Lung (tissue), 12 donors: Measurements from ENCODE around the gene CD3D. TPM values are rescaled to one million over a fixed set of nuclear protein-coding genes. Genes with fewer than 3 reads are reported as not detected.

Source experiments
- ATAC-seq: fragments of 200-7000 bp; cut with Tn5 transposase; one replicate; pipeline ENCODE4 v1.9.1; 2020; ENCODE audit warnings: moderate number of reproducible peaks; ENCODE audit not compliant: insufficient read depth, low FRiP score
- DNase-seq, 3 donors: peaks; one replicate each; pipeline ENCODE4 v3.0.0-alpha.2; 2013 to 2017
- H3K27ac ChIP-seq, 2 donors: one replicate each; pipeline ENCODE4 v1.5.1; 2013; ENCODE audit warnings: mild to moderate bottlenecking in 2 of 2, moderate library complexity in 2 of 2, control low read depth in 1 of 2, inconsistent platforms in 1 of 2, low read depth in 1 of 2, low read length in 1 of 2
- H3K27me3 ChIP-seq, 3 donors: one replicate each; pipeline ENCODE4 v1.5.1; 2013; ENCODE audit warnings: low read length in 2 of 3; ENCODE audit not compliant: control insufficient read depth in 3 of 3, insufficient read depth in 3 of 3
- H3K36me3 ChIP-seq, 4 donors: one replicate each; pipeline ENCODE4 v1.5.1; 2013; ENCODE audit warnings: low read length in 4 of 4, mild to moderate bottlenecking in 1 of 4, moderate library complexity in 1 of 4; ENCODE audit not compliant: control insufficient read depth in 4 of 4, insufficient read depth in 4 of 4
- H3K4me1 ChIP-seq, 5 donors: one replicate each; pipeline ENCODE4 v1.5.1; 2013; ENCODE audit warnings: low read length in 5 of 5, mild to moderate bottlenecking in 2 of 5, moderate library complexity in 1 of 5; ENCODE audit not compliant: control insufficient read depth in 5 of 5, insufficient read depth in 5 of 5
- H3K4me3 ChIP-seq: one replicate; pipeline ENCODE4 v1.5.1; 2013; ENCODE audit warnings: mild to moderate bottlenecking, control low read depth, moderate library complexity
- H3K9ac ChIP-seq, 2 donors: one replicate each; pipeline ENCODE4 v1.5.1; 2013; ENCODE audit warnings: low read length in 2 of 2, control low read depth in 1 of 2; ENCODE audit not compliant: insufficient read depth in 1 of 2
- H3K9me3 ChIP-seq, 4 donors: one replicate each; pipeline ENCODE4 v1.5.1; 2013; ENCODE audit warnings: low read length in 3 of 4, mild to moderate bottlenecking in 1 of 4, moderate library complexity in 1 of 4; ENCODE audit not compliant: control insufficient read depth in 4 of 4, insufficient read depth in 3 of 4
- CTCF ChIP-seq: IDR thresholded peaks from 2 replicates; pipeline ENCODE4 v1.5.1; 2012; ENCODE audit warnings: mild to moderate bottlenecking; ENCODE audit errors: control extremely low read depth, extremely low read depth
- WGBS, 2 donors: extraction: QIAGEN DNeasy Blood & Tissue Kit; methylation state at CpG; one replicate each; pipeline ENCODE4 v1.1.7; 2013; 5-methylcytosine and 5-hydroxymethylcytosine counted together
- polyA plus RNA-seq, 2 donors: library from polyadenylated mRNA; stranded (reverse); fragments of 200-250 nt; gene quantifications; one replicate each; pipeline ENCODE4 v1.2.1, GENCODE V29; 2013
- total RNA-seq, 2 donors: library from RNA; depleted of rRNA in 1 of 2; stranded (reverse); fragments of >200 nt in 1 of 2; gene quantifications; one replicate each; pipeline ENCODE4 v1.2.1, GENCODE V29; 2014 to 2021
- donor health status: control.
- donor health status: control.
- donor health status: Bipolar disorder and iron deficiency.
- donor health status: healthy.
- donor health status: DM: yes; HTN: yes; CAD: no.

CD3D gene
- total and polyA plus RNA-seq, 4 donors: 3.8 to 9.9 (median 8.7) TPM

DNA sequence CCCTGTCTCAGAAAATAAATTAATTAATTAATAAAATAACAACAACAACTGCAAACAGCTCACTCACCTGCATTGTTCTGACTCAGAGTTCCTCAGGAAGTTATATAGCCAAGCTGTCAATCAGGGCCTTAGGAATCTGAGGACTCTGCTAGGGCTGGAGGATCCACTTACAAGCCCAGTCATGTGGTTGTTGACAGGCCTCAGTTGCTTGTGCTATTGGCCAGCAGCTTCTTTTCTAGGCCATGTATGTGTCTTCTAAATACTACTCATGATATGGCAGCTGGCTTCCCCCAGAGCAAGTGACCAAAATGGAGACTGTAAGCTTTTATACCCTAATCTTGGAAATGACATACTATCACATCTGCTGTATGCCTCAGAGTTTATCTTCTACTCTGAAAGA, 38.1 kb upstream of the CD3D start:
- no peak for ATAC-seq
- no peak for TF ChIP-seq CTCF

DNA sequence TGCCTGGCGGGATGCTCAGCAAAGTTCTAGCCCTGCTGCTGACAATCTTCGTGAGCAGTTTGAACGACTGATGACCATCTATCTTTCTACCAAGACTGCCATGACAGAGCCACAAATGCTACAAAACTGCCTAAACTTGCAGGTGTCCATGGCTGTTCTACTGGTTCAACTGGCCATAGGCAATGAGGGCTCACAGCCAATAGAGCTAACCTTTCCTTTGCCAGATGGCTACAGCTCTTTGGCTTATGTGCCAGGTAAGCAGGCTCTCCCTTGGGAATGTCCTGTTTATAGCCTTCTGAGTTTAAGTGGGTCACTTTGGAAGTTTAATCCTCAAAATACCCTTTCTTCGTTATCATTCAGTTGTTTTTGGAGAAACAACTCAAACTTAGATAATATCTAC, 37.0 kb upstream of the CD3D start:
- Histone ChIP-seq H3K27ac (no peak overlapping the region), H3K9me3 (no peaks in the 10 kb centered on the region), H3K27me3 (no peaks in the 10 kb centered on the region), H3K9ac (no peak overlapping the region), H3K36me3 (peaks cover 23 to 49% (median 46%) of the 10 kb centered on the region in 4 donors), H3K4me3 (no peak overlapping the region), H3K4me1 (no peaks in the 10 kb centered on the region)
- TF ChIP-seq CTCF: no peak
- 96% methylated on average over 4 of the region's 4 CpGs for WGBS, 2 donors
- no peak for DNase-seq
- ATAC-seq: no peak

More for the DNA sequence above, 38.1 kb upstream of the CD3D start:
- H3K27ac ChIP-seq: no peak overlapping the region
- no peak overlapping the region for H3K9ac ChIP-seq
- peaks cover 25 to 53% (median 48%) of the 10 kb centered on the region in 4 donors for H3K36me3 ChIP-seq
- no peaks in the 10 kb centered on the region for H3K27me3 ChIP-seq
- H3K4me3 ChIP-seq: no peak overlapping the region
- H3K9me3 ChIP-seq: no peaks in the 10 kb centered on the region
- no peak for DNase-seq
- no peaks in the 10 kb centered on the region for H3K4me1 ChIP-seq

DNA sequence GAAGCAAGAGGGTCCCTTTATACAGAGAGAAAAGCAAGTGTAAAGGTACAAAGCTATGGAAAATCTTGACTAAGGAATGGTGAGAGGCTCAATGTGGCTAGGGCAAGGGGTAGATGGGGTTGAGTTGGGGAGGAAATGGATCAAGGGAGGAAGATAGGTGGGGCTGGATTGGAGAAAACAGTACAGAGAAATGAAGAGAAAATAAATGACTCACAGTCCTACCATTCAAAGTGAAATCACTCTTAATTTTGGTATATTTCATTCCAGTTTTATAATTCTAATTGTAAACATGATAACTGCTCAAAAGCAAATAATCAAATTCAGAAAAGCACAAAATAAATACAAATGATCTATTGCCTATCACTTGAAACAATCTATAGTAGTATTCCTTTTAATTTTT, 33.5 kb upstream of the CD3D start:
- H3K27ac ChIP-seq: no peak overlapping the region
- H3K4me1 ChIP-seq: no peaks in the 10 kb centered on the region
- peaks cover 38 to 58% (median 45%) of the 10 kb centered on the region in 4 donors for H3K36me3 ChIP-seq
- no peak for TF ChIP-seq CTCF
- ATAC-seq (no peak), DNase-seq (no peak)
- H3K9me3 ChIP-seq: no peaks in the 10 kb centered on the region
- H3K9ac ChIP-seq: no peak overlapping the region
- no peak overlapping the region for H3K4me3 ChIP-seq
- no peaks in the 10 kb centered on the region for H3K27me3 ChIP-seq

GRCh38 chr11:118374729-118375128, 32.2 kb upstream of the CD3D start:
- H3K9ac ChIP-seq: no peak overlapping the region
- no peaks in the 10 kb centered on the region for H3K4me1 ChIP-seq
- no peaks in the 10 kb centered on the region for H3K27me3 ChIP-seq
- no peak overlapping the region for H3K4me3 ChIP-seq
- no peak for TF ChIP-seq CTCF
- H3K36me3 ChIP-seq: peaks cover 37 to 65% (median 49%) of the 10 kb centered on the region in 4 donors
- no peaks in the 10 kb centered on the region for H3K9me3 ChIP-seq
- no peak overlapping the region for H3K27ac ChIP-seq
- ATAC-seq (no peak), DNase-seq (no peak)
- 67 to 82% methylated on average over 3 of the region's 3 CpGs for WGBS, 2 donors
